RKO (cell line): ENCODE measurements around the gene LRMDA.

Experiments used
- DNase-seq: peaks from one replicate; pipeline ENCODE4 v3.0.0-alpha.2; 2016; ENCODE audit warnings: low spot score

Gene LRMDA

DNA sequence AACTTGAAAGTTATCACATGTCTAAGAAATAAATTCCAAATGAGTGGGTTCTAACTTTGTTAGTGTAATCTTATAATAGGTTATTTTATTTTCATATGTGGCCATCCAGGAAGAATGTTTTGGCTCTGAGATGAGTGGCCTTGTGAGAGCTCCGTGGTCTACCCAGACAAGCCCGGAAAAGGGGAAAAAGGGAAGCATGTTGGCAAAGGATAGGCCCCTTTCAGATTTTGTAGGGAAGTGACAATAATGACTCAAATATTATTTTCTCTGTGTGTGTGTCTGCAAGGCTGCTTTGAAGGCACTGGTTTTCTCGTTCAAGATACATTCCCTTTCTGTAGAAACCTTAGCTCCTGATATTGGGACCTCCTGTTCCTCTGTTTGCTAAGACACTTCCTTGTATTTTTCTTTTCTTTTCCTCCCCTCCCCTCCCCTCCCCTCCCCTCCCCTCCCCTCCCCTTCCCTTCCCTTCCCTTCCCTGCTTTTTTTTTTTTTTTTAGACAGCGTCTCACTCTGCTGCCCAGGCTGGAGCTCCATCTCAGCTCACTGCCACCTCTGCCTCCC is 240.8 kb downstream of the LRMDA start:
- DNase-seq = no peak

DNA sequence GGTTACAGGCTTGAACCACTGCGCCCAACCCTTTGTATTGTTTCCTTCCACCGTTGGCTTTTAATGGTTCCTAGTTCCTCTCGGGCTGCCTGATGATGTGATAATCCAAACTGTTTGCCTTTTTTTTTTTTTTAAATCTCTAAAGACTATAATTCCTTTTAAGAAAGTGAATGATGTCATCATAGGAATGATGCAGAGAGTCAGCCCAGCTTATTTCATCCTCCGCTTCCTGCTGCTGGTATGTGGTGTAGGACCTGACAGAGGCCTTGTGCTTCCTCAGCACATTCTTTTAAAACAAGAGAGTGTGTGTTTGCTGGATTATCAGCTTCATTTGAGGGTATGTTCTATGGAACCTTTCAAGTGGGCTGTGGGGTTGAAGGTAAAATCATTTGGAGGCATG is 241.4 kb downstream of the LRMDA start:
- no peak for DNase-seq

DNA sequence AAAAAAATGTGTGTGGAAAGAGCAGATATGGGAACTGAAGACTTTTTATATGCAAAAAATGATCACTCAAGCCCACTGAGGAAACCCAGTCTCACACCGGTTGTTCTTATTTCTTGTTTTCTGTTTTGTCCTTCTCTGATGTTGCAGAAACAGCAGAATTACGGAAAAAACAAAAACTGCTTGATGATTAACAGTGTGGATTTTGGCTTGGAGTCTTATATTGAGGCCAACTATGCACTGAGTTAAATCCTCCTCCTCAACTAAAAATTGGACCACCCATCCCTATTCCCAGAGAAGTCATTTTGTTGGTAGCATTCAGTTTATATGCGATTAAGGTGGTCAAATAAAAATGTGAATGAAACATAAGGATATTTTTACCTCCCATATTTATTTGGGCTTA is 246.1 kb downstream of the LRMDA start:
- DNase-seq = no peak

DNA sequence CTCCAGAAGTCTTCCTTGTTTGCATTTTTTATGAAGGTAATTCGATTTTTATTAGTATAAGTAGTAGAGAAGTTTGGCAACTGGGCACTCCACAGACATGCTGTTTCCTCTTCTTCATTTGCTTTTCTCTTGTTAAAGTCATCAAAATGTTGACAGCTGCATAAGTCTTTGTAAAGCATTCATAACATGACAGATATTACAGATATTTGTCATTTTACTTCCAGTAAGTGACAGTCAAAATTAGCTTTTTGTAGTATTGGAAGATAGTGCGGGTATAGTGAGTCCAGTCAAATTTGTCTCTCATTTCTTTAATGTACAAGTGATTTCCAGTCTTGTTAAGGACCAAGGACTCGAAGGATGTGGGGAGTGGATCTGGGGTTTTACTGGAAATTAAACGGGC is 247.1 kb downstream of the LRMDA start:
- no peak for DNase-seq

DNA sequence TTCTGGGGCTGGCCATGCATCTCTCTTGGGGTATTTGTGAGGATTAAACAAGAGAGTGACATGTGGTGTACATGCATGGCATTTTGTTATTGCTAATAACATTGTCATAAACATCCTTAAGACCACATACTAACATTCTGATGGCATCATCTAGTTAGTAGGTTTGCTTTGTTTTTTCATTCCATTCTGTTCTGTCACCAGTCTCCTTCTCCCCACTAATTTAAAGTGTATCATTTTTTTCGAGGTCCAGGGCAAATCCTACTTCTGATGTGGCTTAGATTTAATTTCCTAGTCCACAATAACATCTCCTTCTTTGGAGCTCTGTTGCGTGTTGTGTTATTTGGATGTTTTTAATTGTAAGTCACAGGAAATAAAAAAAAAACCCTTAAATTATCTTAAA is 248.1 kb downstream of the LRMDA start:
- no peak for DNase-seq

DNA sequence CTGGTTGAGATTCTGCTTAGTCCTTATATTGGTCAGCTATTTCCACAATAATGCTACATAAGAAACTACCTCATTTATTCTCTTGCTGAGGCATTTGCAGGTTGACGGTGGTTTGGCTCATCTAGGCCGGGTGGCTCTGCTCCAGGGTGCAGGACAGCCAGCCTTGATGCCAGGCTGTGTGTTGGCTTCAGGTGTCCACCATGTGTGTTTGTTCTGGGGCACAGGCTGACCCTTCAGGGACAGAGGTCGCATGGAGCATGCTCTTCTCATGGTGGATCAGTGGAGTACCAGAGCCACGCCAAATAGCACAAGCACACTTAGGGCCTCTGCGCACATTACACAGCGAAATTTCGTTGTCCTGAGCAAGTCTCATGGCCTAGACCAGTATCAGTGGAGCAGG is 249.9 kb downstream of the LRMDA start:
- no peak for DNase-seq

DNA sequence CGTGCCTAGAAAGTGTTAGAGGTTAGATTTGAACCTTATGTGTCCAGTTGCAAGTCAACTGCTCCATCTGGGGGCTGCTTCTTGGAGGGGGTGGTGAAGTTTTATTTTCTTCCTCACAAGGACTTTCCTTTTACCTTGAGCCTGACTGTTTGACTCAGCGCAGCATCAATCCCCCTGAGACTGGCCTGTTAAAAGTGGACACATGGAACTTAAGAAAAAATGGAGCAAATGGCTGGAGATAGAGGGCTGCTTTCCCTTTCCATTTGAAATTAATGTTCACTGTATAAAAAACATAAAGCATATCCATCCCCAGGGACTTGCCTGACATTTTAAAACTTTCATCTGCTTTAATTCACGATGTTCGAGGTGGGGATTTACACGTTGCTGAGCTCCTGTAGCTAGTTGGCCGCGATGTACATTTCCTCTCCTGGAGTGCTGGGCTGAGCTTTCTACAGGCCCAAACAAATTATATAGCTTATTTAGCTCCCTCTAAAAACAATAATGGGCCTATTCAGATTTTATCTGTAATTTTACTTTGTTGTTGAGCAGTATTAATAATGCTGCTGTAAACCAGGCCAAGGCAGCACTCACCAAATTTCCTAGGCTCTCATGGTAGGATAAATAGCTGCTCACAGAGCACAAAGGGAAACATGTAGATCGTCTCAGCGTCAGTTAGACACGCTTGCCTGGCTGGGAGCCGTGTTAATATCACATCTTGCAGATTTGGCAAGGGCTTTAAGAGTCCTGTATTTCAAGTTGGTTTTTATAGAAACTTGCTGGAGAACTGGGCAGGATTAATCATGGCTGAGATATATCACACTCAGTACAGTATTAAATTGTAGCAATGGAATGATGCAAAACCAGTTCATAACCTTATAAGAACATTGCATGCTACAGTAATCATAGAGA is 251.5 kb downstream of the LRMDA start:
- no peak for DNase-seq

DNA sequence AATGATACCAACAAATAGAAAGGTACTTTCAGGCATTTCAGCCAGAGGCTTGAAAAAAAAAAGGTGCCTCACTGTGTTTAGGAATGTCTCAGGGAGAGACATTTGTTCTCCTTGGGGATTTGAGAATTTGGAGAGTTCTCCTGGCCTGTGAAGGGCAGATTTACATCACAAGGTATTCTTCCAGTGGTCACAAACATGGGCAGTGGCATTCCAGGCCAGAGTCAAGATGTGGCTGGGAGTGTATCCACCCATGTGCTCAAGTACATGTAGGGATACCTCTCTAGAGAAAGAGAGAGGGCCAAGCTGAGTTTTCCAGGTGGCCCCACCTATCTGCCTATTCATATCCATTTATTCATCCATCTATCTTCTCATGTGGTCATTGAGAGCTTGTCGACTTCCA is 253.8 kb downstream of the LRMDA start:
- no peak for DNase-seq

DNA sequence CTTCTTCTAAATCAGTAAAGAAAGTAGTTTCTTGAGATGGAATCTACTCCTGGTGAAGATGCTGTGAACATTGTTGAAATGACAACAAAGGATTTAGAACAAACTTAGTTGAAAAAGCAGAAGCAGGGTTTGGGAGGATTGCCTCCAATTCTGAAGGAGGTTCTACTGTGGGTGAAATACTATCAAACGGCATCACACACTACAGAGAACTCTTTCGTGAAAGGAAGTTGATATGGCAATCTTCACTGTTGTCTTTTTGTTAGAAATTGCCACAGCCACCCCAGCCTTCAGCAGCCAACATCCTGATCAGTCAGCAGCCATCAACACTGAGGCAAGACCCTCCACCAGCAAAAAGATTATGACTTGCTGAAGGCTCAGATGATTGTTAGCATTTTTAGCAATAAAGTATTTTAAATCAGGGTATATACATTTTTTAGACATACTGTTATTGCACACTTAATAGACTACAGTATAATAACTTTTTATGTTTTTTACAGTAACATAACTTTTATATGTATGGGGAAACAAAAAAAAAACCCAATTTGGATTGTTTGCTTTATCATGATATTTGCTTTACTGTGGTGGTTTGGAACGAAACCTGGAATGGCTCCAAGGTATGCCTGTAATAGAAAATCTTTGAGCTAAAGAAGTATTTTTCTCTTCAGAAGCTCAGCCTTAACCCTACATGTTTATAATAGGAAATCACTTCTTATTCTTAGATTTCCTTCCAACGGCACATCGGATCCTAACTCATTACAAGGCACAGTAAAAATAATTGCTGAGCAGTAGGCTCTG is 257.3 kb downstream of the LRMDA start:
- DNase-seq = no peak

DNA sequence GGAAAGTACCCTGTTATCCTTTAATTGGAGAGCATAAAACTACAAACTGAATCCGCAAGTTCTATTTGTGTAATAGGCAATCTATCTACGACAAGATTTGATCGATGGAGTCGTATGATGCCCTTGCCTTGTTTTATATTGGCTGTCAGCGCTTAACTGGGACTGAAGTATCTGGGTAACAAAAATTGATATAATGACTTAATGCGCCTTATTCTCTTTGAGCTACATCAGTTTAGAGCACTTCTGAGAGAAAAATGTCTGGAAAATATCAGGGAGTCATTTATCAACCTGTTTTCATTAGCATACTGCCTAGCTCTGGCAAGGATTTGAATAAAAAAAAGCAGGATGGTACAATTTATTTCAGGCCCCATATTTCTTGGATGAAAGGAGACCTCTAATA is 262.1 kb downstream of the LRMDA start:
- DNase-seq = no peak

DNA sequence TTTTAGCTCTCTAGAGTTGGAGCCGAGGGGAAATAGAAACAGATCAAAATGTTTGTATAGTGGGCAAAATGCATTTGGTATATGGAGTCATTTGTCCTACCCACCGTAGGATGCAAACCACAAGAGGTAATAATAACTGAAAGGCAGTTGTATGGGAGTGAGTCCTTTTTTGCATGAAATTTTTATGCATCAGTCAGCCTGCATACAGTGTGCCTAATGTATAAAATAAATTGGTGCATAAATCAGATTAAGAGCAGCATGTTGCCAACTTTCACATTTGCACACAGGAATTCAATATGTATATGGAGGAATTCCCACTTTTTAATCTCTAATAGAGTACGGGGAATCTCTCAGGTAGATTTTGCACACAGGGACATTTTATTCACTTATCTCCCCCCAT is 262.8 kb downstream of the LRMDA start:
- no peak for DNase-seq

DNA sequence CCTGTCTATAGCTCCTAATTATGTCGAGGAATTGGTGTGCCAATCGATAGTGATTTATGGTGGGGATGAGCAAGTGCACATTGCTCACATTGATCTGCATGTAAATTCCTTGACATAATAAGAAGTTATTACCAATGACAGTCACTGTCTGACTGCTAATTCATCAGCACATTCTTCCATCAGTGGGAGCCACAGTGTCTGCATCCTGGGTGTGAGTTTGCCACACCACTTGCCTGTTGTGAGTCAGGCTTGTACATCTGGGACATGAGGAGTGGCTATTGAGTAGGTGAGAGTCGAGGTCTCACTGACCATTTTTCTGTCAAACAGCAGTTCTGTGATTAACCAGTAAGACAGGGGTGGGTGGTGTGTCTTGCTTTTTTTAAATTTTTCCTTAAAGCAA is 263.4 kb downstream of the LRMDA start:
- no peak for DNase-seq

DNA sequence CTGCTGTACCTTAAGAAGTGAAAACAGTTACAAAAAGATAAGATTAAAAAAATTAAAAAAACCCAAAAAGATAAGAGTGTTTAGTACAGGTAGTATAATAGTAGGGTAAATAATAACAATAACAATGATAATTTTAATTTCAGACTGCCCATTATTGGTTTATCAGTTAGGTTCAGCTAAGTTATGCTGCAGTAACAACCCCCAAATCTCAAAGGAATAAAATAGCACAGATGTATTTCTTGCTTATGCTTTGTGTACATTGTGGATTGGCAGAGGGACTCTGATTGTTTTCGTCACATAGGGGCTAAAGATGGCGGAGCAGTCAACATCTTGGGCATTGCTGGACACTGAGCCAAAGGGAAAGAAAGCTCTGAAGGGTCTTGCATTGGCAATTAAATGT is 264.6 kb downstream of the LRMDA start:
- no peak for DNase-seq

DNA sequence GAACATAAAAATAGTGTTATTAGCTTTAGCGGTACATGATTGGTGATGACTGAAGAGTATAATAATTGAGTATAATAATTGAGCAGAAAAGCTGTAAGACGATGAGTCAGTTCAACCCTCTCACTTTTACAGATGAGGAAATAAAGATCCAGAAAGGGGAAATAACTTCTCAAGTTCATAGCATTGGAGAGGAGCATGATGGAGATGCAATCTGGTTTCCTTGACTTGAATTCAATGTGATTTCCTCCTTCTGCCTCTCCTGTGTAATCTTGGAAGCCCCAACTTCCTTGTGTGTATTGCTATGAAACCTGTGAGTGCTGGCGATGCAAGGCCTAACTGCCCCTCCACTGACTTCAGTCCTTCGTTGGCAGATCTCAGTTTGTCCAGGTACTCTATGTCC is 265.1 kb downstream of the LRMDA start:
- DNase-seq = no peak

DNA sequence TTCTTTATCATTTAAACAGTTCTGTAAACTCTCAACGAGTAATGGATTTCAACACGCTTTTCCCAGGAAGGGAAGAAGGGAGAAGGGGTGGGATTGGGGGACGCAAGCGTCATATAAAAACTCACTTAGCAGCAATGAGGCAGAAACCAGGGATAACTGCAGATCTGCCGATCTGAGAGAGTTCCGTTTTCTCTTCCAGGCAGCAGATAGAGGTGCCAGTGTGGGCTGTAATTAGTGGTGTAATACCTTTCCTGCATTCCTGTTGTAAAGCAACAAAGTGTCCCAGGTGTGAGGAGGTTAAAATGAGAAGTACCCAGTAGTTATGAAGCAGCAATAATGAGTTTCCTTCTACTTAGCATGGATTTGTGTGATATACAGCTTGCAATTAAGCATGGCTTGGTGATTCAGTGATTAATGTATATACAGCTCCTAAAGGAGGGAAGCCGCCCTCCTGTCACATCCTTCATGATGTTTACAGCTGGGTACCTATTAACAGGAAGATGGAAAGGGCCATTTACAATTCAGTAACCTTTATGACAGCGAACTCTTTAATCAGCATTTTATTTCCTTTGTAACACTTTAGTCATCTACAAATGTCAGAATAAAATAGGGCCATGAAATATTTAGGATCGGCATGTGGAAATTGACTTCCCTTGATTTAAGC is 271.9 kb downstream of the LRMDA start:
- no peak for DNase-seq

DNA sequence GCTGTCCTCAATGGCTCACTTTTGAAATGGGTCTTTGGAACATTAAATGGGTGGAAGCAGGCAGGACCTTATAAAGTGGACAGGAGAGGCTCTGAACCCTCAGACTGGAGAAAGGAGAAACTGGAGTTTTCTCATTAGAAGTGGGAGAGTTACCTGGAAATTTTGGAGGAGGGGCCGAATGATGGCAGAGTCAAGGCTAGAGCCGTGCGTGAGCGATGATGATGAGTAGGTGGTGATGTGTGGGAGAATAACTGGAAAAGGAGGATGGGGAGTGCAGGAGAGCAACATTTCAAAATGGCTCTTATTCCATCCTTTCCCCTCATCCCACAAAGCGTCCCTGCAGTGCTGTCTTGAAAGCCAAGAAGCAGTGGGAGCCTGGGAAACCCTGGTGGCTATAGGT is 274.0 kb downstream of the LRMDA start:
- DNase-seq = no peak

DNA sequence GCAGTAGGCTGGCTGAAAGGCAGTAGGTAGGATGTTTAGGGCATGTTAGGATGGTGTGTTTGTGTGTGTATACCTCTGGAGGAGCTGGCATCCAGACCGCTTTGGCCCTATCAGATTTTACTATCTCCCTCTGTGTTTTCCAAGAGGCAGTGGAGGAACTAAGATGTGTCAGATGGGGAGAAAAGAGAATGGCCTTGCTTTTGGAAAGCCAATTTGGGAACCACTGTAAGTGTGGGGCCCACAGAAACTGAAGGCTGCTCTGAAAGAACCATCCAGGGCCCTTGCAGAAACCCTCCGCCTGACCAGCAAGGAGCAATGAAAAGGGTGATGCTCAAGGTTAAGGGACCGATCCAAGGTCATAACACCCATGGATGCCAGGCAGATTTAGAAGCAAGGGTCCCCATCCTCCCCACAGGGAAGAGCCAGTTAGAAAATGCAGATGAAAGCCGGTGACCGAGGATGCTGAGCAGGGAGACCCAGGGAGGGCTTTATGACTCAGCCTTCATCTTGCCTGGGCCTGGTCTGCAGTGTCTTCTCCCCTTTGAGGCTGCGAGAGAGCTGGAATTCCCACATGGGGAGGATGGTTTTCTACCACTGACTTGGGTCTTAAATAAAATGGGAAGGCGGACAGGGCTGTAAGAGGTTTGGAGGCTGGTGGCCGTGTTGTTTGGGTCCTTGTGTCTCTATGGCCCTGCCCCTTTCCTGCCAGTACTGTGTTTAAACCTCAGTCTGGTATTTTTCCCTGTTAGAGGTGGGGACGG is 275.8 kb downstream of the LRMDA start:
- no peak for DNase-seq

DNA sequence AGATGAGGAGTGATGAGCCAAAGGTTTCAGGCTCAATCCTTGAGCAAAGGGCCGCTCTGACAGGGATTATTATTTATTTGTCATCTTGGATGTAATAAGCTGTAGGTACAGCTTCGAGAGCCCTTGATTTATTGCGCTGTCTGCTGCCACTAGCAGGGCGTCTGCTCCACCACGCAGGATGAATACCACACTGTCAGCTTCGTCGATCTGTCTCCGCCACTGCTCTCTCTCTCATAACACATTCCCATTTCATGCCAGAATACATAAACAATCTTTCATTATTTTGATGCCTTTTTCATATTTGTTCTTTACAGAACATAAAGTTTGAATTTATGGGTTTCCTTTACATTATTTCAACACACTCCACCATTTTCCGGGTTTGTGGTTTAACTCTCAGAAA is 276.6 kb downstream of the LRMDA start:
- DNase-seq = no peak

DNA sequence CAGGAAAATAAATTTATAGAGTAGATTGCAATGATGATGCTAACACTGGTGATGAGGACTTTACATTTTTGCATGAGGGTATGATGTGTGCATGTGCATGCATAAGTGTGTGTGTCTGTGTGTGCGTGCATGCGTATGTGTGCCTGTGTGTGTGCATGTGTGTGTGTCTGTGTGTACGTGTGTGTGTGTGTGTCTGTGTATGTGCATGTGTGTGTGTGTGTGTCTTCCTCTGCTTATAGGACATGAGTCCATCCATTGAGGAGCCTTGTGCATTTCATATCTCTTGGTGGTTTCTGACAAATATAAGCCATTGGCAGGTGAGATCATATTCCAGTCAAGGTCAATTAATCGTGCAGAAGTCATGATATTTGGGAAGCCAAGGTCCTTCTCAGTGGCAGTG is 277.8 kb downstream of the LRMDA start:
- DNase-seq = no peak

DNA sequence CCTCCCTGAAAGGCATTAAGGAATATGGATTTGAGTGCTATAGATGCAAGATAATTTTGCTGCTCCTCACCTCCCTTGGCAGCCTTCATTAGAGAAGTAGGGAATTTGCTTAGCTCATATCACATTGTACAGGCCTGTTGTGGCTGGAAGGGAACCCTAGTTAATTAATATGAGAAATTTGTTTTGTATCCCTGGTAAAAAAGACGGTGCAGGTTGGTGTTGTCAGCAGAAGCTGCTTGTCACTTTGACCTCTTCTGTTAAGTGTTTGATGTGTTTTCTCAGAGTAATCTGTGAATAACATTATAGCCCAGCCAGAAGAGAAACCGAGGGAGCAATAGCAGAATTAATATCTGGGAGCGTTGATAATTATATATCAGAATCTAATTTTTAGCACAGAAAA is 278.4 kb downstream of the LRMDA start:
- DNase-seq = no peak

DNA sequence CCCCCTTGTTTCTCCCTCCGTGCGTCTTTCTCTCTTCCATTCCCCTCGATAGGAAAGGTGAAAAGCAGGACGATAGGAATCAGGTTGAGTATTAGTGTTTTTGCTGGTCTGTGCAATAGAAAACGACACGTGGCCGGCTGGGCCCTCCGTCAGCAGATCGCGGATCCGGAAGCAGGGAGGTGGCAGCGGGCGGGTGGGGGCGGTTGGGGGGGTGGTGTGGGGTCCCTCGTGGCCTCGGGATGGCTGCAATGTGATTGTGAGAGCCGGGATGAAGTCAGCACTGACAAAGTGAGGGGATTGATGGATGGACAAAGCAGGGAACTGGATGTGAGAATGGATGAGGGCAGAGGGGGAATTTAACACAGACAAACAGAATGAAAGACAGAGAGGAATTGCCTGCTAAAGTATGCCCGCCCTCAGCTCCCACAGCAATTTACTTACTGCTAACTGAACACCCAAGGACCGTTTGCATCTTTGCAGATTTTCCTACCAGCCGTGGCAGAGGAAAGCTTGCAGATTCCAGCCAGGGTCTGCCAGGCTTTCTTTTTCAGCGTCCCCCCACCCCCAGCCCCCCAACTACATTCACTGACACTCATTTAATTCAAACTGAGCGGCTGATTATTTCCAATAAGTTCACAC is 280.9 kb downstream of the LRMDA start:
- DNase-seq = no peak
